Measurements from ENCODE around the gene ATR.

- TF ChIP-seq CTCF (IDR thresholded peaks at IDR 0.05) (no peak), POLR2A (IDR thresholded peaks at IDR 0.05) (no peak), EP300 (IDR thresholded peaks at IDR 0.05) (no peak)
Measured at GRCh38 chr3:142577696-142578328, 721 bp downstream of the ATR start.
